ENCODE data around the gene HENMT1.
"Not testable (repeated sequence)": the region's sequence is repeated elsewhere in the genome, so short reads cannot be mapped to it uniquely, and the experiment has no call there.

Gene HENMT1

DNA sequence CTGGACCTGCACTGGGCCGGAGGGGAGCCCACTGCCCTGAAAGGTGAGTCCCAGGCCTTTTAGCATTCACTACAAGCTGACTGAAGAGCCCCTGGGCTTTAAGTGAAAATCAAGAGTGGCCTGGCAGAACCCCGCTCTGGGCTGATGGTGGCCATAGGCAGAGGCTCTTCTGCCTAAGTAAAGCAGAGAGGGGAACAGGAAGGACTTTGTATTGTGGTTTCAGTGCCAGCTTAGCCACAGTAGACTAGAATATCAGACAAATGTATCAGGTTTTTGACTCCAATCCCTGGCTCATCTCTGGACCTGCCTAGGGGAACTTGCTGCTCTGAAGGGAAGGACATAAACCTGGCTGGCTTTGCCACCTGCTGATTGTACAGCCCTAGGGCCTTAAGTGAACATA lies 10.2 kb upstream of the HENMT1 start:
- in situ Hi-C loops (cut with MboI; ENCODE audit: low sequenced_read_pairs) = no loop called here

DNA sequence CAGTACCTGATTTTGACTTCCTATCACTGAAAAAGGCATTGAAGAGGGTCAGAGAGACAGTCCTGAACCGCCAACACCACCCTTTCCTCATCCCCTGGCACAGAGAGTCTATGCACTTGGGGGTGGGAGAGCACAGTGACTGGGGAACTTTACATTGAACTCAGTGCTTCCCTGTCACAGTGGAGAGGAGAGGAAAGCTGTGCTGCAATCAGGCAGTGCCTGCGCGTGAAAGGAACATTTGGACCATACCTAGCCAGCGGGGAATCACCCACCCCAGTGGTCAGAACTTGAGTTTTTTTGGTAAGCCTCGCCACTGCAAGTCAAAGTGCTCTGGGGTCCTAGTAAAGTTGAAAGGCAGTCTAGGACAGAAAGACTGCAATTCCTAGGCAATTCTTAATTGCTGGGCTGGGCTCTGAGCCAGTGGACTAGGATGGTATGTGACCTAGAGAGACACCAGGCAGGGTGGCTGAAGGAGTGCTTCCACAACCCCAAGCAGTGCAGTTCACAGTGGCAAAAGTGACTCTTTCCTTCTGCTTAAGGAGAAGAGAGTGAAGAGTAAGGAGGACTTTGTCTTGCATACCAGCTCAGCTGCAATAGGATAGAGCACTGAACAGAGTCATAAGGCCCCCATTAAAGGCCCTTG lies 9.4 kb upstream of the HENMT1 start:
- in situ Hi-C loops (cut with MboI; ENCODE audit: low sequenced_read_pairs) = no loop called here

DNA sequence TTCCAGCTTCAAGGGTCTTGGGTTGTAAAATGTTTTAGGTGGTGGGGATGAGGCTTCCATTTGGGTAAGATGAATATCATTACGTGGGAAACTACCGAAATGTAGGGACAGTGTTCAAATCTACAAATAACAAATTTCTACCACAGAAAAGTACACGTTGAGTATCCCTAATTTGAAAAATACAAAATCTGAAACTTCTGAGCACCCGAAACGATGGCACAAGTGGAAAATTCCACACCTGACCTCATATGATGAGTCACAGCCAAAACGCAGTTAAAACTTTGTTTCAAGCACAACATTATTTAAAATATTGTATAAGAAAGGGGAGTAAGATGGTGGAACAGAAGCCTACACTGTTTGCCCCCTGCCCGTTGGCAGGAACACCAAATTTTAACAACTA lies 8.8 kb upstream of the HENMT1 start:
- in situ Hi-C loops (cut with MboI; ENCODE audit: low sequenced_read_pairs) = no loop called here

DNA sequence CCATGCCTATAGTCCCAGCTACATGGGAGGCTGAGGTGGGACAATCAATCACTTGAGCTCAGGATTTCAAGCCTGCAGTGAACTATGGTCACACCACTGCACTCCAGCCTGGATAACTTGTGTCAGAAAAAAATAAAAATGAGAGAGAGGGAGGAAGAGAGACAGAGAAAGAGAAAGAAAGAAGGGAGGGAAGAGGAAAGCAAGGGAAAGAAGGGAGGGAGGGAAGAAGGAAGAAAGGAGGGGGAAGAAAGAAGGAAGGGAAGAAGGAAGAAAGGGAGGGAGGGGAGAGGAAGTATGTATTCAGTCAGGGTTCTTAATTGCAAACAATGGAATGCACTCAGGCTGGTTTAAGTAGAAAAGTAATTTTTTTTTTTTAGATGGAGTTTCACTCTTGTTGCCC lies 7.9 kb upstream of the HENMT1 start:
- in situ Hi-C loops (cut with MboI; ENCODE audit: low sequenced_read_pairs) = no loop called here

DNA sequence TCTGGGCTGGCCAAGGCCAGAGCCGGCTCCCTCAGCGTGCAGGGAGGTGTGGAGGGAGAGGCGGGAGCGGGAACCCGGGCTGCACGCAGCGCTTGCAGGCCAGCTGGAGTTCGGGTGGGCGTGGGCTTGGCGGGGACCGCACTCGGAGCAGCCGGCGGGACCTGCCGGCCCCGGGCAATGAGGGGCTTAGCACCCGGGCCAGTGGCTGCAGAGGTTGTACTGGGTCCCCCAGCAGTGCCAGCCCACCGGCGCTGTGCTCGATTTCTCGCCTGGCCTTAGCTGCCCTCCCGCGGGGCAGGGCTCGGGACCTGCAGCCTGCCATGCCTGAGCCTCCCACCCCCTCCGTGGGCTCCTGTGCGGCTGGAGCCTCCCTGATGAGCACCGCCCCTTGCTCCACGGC lies 6.5 kb upstream of the HENMT1 start:
- in situ Hi-C loops (cut with MboI; ENCODE audit: low sequenced_read_pairs) = not testable (repeated sequence)

DNA sequence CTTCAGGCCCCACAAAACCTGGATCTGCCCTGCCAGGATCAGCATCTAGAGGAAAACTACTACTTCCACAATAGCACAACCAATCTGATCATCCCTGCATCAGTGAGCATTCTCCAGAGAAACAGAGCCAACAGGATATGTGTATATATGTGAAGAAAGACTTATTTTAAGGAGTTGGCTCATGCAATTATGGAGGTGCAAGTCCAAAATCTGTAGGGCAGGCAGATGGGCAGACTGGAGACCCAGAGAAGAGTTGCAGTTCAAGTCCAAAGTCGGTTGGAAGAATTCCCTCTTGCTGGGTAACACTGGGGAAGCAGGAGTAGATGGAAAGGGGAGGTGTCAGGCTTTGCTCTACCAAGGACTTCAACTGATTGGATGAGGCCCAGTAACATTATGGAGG lies 4.9 kb upstream of the HENMT1 start:
- in situ Hi-C loops (cut with MboI; ENCODE audit: low sequenced_read_pairs) = no loop called here

DNA sequence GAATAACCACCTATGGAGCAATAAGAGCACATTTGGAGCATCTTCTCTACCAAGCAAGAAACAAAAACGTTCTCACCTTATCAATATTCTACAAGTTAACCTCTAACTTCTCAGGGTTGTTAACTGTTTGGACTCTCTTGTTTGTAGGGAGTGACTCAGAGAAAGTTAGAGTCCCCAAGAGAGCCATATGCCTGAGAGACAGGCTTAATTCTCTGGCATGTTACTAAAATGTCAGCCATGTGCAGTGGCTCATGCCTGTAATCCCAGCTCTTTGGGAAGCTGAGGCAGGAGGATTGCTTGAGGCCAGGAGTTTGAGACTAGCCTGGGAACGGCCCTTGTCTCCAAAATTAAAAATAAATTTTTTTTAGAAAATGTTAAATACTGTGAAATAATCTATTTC lies 4.2 kb upstream of the HENMT1 start:
- in situ Hi-C loops (cut with MboI; ENCODE audit: low sequenced_read_pairs) = no loop called here

DNA sequence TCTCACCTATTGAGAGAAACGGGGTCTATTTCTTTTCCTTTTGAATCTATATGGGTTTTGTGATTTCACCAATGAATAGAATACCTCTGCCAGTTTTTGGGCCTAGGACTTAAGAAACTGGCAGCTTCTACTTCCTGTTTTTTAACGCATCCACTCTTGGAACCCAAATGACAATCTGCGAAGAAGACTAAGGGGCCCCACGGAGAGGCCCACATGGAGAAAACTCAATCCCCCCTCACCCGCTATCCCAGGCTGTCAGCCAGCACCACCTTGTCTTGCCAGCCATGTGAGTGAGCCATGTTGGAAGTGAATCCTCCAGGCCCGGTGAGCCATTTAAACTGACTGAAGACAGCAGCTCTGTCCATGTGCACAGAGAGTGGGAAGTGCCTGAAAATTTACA lies 3.6 kb upstream of the HENMT1 start:
- in situ Hi-C loops (cut with MboI; ENCODE audit: low sequenced_read_pairs) = no loop called here

DNA sequence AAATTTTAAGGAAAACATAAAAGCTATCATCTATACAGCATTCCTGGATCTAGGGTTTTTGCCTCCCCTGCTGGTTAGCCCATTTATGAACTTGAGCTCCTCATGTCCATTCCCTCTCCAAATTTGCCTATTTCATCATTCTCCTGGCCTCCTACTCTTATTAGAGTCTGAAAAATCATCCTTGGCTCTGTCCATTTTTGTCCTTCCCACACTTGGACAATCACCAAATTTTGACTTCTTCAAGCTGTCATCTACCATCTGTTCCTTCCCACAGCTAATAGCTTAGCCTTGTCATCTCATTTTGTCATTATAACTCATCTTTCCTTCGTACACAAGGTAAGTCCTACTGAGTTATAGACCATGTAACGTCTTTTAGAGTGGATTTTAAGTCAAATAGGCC lies 2.2 kb upstream of the HENMT1 start:
- in situ Hi-C loops (cut with MboI; ENCODE audit: low sequenced_read_pairs) = no loop called here

DNA sequence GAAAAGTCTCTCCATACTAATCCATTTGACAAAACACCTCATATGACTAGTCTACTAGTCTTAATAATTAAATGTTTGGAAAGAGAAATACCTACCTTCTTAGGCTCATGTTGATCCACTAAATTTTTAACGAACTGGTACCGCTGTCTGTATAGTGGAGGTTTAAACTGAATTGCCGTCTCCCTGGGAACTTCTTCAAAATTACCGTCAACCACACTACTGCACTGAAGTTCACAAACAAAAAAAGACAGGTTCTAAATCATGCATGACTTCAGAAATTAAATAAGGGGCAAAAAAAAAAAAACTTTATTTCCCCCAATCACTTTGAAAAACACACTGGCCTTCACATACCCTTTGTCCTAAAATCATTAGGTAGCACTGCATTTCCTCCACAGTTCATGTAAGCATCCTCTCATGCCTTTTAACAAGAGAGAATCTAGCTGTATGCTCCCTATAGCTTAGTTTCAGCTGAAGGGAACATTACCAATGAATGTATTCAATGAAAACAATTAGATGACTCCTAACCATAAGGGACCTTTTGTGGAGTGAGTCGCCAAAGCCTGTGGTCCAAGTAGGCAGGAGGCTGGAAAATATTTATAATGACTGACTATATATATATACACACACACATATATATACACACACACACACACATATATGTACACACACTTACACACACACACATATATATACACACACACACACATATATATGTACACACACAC lies 3.4 kb downstream of the HENMT1 start:
- in situ Hi-C loops (cut with MboI; ENCODE audit: low sequenced_read_pairs) = no loop called here

DNA sequence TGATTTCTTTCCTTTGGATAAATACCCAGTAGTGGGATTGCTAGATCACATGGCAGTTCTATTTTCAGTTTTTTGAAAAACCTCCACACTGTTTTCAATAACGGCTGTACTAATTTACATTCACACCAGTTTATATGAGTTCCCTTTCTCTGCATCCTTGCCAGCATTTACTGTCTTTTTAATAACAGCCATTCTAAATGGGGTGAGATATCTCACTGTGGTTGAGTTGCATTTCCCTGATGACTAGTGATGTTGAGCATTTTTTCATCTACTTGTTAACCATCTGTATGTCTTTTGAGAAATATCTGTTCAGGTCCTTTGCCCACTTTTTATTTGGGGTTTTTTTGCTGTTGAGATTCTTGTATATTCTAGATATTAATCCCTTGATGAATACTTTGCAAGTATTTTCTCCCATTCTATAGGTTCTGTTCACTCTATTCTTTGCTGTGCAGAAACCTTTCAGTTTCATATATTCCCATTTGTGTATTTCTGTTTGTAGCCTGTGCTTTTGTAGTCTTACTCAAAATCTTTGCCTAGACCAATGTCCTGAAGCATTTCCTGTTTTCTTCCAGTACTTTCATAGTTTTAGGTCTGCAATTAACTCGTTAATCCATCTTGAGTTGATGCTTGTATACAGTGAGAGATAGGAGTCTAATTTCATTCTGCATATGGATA lies 7.3 kb downstream of the HENMT1 start:
- in situ Hi-C loops (cut with MboI; ENCODE audit: low sequenced_read_pairs) = no loop called here

DNA sequence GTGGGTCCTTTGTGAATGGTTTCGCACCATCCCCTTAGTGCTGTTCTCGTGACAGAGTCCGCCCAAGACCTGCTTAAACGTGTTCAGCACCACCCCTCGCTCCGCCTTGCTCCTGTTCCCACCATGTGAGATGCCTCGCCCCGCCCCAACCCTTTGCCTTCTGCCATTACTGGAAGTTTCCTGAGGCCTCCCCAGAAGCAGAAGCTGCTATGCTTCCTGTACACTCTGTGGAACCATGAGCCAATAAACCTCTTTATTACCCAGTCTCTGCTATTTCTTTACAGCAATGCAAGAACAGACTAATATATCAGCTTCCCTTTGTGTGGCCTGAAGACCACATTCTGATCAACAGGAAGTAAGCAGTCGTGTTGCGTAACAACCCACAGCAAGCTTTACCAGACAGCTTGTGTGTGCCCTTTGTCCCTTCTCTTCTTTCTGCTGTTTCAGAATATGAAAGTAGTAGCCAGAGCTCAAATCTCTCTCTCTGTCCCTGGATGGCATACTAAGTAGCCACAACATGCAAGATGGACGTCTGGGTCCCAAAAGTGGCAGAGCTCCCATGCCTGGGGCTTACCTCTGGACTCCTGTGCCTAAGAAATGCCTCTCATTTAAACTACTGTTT lies 14.1 kb downstream of the HENMT1 start:
- in situ Hi-C loops (cut with MboI; ENCODE audit: low sequenced_read_pairs) = no loop called here

DNA sequence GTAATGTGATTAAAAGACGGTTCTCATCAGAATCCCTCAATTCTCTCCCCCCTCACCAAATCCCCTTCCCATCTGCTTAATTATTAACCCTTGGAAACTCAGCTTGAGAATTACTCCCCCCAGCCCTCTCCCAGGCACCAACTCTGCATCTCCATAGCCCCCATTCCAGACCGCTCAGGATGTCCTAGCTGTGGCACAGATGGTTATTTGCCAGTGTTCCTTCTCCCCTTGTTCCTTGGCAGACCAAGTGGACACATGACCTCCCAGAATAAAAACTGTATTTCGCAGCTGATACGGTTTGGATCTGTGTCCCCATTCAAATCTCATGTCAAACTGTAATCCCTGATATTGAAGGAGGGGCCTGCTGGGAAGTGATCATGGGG lies 14.6 kb downstream of the HENMT1 start:
- in situ Hi-C loops (cut with MboI; ENCODE audit: low sequenced_read_pairs) = no loop called here

DNA sequence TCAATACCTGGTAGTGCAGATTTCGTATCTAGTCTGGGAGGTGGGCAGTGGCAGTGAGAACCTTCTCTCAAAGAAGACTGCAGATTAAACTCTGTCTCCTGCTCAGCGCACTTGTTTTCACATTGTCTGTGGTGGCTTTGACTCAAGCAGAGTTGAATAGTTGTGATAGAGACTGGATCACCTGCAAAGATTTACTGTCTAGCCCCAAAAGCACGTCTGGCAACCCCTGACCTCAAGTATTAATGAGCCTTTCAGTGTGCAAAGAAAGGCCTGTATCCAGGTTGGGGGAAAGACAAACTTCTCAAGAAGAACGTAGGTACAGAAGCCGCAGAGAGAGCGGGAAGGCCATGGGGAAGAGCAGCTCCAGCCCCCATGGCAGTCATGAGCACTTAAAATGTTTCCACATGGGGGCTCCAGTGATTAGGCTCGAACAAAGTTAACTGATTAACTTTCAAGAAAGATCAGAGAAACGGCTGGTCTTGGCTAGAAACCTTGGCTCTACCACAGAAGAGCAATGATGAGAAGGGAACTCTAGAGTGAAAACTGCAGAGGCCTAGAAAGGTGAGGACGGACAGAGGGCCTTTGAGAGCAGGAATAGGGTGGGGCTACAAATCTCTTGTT lies 15.2 kb downstream of the HENMT1 start:
- in situ Hi-C loops (cut with MboI; ENCODE audit: low sequenced_read_pairs) = no loop called here

DNA sequence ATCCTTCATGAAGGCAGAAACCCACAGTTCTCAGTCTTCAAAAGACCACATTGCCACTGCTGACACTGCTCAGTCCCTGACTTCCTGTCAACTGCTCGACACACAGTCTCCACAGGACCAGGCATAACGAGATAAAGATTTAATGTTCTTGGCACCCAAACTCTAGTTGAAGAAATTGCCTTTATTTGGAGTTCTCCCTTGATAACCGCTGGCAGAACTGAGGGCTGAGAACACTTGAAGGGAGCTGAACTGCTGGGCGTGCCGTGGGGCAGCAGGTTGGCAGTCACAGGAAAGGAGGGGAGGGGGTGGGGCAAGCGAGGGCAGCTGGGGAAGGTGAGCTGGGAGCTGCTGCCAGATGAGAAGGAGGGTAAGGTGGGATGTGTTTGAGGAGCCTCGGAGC lies 15.9 kb downstream of the HENMT1 start:
- in situ Hi-C loops (cut with MboI; ENCODE audit: low sequenced_read_pairs) = no loop called here

DNA sequence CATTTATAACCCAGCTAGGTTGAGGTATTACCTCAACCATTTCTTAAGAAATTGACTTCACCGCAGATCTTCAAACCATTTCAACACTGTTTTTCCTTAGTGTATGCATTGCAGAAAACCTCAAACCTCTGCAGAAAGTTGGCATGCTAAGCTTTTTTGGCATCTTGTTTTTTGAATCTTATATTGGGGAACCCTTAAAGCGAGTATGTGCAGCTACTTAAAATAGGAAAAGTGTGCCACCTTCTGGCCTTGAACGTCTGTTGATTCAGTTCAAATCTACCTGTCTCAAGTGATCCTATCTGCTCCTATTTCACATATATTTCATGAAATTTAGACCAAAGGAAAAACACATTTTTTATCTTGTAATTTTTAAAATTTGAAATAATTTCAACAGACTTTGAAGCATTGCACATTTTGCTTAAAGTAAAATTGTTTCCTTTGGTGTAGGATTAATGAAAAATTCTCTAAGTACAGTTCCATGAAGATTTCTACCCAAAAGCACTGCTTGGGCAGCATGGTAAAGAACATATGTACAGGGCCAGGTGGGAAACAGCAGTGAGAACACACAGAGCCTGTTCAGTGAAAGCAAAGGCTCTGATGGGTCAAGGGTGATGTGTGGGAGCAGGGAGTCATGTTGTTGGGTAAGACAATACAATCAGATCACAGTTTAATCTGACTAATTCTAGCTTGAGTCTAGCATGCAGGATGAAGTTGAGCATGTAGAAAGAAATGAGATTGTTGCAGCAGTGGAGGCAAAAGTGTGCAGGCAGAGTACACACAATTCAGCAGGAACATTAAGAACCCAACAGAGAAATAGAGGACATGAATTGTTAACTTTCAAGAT lies 17.2 kb downstream of the HENMT1 start:
- in situ Hi-C loops (cut with MboI; ENCODE audit: low sequenced_read_pairs) = no loop called here

DNA sequence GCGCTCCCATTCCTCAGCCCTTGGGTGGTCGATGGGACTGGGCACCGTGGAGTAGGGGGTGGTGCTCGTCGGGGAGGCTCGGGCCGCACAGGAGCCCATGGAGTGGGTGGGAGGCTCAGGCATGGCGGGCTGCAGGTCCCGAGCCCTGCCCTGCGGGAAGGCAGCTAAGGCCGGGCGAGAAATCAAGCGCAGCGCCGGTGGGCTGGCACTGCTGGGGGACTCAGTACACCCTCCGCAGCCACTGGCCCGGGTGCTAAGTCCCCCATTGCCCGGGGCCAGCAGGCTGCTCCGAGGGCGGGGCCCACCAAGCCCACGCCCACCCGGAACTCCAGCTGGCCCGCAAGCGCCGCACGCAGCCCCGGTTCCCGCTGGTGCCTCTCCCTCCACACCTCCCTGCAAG lies 20.0 kb downstream of the HENMT1 start:
- in situ Hi-C loops (cut with MboI; ENCODE audit: low sequenced_read_pairs) = not testable (repeated sequence)

DNA sequence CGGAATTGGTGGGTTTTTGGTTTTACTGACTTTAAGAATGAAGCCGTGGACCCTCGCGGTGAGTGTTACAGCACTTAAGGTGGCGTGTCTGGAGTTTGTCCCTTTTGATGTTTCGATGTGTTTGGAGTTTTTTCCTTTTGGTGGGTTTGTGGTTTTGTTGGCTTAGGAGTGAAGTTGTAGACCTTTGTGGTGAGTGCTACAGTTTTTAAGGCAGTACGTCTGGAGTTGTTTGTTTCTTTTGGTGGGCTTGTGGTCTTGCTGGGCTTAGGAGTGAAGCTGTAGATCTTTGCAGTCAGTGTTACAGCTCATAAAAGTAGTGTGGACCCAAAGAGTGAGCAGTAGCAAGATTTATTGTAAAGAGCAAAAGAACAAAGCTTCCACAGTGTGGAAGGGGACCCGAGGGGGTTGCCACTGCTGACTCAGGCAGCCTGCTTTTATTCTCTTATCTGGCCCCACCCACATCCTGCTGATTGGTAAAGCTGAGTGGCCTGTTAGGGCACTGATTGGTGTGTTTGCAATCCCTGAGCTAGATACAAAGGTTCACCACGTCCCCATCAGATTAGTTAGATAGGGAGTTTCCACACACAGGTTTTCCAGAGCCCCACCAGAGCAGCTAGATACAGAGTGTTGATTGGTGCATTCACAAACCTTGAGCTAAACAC lies 20.9 kb downstream of the HENMT1 start:
- in situ Hi-C loops (cut with MboI; ENCODE audit: low sequenced_read_pairs) = no loop called here

DNA sequence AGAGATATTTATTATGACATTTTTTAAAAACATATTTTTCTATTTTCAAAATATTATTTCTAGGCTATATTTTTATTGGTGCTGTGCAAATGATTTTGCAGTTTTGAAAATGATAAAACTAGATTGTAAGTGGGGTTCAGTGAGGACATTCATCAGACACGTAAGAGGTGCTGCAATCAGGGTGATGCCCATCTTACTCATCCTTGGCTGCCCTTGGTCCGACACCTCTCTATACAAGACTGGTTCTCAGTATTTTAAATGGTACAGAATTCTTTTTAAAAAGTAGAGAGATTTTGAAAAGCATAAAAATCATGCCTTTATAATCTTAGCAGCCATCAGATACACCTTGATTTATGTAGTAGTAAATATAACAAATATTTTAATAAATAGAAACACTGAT lies 24.0 kb downstream of the HENMT1 start:
- in situ Hi-C loops (cut with MboI; ENCODE audit: low sequenced_read_pairs) = no loop called here

DNA sequence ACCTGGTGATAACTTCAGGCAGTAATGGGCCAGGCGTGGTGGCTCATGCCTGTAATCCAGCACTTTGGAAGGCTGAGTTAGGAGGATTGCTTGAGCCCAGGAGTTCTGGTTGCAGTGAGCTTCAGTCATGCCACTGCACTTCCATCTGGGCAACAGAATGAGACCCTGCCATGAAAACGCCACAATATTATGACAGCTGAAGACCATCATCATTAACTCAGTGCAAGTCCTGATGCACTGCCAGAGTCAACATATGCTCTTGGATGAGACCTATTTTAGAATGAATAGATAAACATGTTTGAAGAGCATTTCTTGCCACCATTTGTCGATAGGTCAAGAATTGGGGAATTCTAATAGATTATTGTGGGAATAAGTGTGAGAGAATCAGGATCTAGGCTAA lies 26.4 kb downstream of the HENMT1 start:
- in situ Hi-C loops (cut with MboI; ENCODE audit: low sequenced_read_pairs) = no loop called here
